ENCODE measurements around the gene SEC14L5.
"Not testable (repeated sequence)": the region's sequence is repeated elsewhere in the genome, so short reads cannot be mapped to it uniquely, and the experiment has no call there.

Gene SEC14L5

DNA sequence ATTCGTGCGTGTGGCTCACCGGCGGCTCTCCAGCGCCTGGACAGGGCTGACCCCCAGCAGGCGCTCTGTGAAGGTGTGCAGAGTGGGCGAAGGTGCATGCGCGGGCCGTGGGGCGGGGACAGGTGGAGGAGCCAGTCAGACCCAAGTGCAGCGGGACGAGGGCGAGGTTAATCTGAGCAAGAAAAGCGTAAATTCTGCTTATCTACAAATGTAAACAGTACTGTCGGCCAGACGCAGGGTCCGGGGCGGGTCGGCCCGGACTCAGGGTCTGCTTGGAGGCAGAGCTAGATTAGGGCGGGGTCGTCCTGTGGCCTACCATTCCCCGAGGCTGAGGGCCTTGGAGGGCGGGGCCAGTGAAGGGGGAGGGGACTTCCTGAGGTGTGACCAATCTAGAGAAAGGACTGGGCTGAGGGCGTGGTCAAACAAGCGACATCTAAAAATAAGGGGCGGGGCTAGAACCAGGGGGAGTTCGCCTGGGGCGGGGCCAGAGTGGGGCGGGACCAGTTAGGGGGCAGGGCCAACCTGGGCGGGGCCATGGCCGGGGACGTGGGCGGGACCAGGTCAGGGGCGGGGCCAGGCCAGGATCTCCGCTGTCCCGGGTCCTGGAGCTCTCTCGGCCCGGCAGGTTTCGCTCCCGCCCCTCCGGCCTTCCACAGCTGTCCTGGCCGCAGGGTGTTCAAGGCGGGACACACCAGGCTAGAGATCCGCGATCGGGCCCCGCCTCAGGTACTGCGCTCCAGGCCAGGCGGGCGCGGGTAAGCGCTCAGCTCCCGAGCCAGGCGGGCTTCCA is at the start of gene SEC14L5:
Gene SEC14L5 (plus strand): TSS at position 611 of the 790 bp plus-strand sequence. CDS start 994 bp downstream, outside the sequence.
- peak; percentile 97 to 98 for DNase-seq

DNA sequence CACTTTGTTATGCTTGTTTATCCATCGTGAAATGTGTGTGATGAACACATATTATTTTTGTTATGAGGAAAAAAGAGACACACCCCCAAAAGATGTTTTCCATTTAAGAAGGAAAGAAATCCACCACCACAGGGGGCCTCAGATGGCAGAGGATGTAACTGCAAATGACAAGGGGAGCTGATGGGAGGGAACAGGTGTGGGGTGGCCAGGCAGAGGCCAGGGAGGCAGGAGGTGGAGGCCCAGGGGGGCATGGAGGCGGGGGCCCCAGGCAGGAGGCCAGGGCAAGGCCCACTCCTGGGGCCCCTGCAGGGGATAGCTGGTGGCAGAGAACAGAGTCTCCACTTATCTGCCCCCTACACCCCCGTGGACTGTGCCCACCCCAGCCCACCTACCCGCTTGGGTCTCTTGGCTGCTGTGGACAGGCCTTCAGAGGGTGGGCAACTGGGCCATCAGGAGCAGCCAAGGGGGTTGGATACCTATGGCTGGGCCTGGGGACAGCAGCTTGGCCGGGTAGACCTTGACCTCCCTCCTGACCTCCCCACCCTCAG is 49.2 kb upstream of the SEC14L5 start:
- no peak for DNase-seq

DNA sequence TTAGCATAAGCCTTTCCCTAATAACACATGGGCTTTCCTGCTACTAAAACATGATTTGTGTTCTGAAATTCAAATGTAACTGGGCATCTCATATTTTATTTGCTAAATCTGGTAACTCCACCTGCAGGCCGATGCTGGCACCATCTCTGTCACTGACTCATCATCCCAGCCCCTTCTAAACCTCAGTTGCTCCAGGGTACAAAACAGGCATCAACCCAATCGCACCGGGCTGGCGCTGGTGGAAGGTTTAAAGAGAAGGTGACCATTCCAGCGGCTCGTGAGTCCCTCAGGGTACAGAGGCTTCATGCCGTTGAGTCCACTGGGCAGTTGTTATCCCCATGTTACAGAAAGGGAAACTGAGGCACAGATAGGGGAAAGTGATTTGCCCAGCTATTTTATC is 48.3 kb upstream of the SEC14L5 start:
- no peak for DNase-seq

DNA sequence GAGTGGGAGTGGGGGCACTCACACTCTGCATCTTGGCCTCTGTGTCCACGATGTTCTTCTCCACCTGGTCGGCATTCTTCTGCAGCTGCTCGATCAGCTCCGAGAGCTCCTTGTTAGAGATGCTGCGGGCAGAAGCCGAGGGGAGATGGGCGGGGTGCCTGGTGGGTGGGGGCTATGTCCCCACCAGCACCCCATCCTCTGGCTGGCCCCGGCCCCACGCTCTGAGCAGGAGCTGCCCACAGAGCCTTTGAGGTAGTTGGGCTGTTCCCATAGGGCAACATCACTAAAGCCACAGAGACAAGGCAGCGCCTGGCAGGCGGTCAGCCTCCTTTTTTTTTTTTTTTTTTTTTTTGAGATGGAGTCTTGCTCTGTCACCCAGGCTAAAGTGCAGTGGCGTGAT is 47.3 kb upstream of the SEC14L5 start:
- DNase-seq, result no peak

DNA sequence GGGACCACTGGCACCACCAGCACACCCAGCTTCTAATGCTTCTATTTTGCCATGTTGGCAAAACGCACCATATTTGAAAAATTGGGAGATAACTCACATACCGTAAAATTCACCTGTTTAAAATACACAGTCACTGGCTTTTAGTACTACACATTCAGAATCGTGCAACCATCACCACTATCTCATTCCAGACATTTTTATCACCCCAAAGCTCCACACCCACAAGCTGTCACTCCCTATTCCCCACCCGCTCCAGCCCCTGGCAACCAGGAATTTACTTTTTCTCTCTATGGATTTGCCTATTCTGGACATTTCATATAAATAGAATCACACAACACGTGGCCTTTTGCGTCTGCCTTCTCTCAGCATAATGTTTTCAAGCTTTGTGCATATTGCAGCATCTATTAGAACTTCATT is 46.2 kb upstream of the SEC14L5 start:
- no peak for DNase-seq

DNA sequence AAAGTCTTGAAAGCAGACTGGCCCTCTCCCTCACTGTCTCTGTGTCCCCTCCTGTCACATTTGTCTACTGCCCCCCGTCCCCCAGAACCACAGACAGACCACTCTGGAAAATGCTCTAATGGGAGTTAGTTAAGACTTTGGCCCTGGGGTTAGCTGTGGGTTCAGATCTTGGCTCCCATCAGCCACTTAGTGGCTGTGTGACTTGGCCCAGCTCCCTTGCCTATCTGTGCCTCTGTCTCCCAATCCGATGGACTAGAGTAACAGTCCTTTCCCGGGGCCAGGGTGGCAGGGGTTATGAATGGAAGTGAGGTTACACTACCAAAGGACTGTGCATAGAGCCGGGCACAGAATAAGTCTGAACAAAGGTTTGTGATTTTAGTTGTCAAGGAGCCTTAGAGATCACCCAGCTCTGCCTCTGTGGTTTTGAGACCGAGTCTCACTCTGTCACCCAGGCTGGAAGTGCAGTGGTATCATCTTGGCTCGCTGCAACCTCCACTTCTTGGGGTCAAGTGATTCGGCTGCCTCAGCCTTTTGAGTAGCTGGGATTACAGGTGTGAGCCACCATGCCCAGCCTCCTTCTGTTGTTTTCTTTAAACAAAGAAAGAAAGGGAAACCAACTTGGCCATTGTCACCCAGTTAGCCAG is 44.9 kb upstream of the SEC14L5 start:
- DNase-seq, result no peak

DNA sequence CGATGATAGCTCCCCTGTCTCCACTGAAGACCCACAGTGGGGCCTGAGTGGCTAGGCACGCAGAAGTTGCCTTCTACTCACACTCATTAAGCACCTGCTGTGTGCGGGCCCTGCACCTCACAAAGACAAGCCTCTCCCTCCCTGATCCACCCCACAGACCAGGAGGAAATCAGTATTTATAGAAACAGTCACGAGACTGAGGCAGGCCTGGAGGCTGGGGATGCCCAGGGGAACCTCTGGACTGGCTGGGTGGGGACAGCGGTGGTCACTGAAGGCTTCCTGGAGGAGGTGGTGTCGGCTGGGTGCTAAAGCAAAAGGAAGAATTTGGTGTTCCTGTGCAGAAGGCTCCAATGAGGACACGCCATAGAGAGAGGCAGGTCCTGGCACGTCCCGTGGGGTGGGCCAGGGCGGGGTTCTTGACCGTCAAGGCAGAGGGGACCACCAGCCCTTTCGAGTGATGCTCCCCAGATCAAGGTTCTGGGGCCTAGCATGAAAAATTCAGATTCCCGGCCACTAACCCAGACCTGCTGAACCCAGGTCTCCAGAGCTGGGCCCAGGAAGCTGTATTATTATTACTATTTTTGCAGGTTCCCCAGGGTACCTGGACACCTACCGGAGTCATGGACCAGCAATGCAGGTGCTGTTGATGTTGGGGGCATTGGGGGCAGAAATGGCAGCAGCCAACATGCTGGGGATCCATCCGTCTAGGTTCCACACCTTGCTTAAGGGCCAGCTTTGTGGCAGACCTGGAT is 44.2 kb upstream of the SEC14L5 start:
- DNase-seq, result no peak

DNA sequence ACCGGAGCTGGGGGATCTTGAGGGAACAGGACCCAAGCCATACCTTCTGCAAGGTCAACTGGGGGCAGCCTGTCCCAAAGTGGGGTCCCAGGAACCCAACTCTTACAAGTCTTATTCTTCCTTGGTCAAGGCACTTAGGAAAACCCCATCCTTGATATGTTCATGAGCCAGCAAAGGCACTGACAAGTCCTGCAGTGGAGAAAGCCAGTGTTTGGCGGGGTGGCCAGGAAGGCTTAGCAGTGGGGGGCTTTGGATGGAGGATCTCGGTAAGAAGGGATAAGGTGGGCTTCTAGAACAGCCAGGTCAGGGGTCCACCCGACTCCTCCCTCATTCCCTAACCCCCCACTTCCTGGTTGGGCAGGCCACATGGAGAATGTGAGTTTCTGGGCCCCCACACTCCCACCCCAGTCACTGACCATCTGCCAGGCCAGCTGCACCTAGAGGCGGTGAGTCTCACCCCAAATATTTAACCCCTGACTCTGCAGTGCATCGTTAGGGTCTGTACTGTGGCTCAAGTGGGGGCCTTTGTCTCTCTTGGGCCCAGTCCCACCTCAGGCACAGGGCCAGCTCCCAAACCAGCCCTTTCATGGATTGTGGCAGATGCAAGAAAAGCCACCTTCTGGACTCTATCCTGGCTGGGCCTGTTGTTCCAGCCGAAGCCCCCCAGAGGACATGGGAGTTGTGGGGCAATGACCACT is 43.5 kb upstream of the SEC14L5 start:
- no peak for DNase-seq

DNA sequence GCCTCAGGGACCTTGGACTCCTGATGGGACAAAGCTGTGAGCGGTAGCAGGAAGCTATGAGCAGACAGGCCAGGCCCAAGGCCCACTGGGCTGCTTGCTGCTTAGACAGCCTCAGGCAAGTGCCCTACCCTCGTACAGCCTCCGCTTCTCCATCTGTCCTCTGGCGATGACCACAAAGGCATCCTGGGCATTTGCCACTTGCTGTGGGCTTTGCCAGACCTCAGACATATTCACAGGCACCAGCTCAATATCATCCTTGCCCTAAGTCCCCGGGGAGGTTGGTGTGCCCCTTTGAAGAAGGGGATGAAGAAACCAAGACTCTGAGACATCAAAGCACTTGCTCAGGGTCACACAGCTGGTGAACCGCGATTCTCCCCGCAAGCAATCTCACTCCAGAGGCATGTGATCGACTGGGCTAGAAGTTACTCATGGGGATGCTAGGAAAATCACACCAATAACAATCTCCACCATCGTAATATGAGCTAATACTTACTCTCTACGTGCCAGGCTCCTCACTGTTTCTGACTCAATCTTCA is 42.8 kb upstream of the SEC14L5 start:
- no peak for DNase-seq

DNA sequence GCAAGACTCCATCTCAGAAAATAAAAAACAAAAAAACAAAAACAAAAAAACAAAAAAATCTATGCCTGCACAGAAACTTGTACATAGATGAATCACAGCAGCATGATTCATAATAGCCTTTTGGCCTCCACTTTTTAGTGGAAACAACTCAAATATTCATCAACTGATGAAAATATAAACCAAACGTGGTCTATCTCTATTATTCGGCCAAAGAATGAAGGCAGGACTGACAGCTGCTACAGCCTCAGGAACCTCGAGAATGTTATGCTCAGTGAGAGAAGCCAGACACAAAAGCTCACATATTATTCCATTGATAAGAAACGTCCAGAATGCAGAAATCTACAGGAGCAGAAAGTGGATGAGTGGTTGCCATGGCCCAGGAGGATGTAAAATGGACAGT is 41.0 kb upstream of the SEC14L5 start:
- DNase-seq, result no peak

DNA sequence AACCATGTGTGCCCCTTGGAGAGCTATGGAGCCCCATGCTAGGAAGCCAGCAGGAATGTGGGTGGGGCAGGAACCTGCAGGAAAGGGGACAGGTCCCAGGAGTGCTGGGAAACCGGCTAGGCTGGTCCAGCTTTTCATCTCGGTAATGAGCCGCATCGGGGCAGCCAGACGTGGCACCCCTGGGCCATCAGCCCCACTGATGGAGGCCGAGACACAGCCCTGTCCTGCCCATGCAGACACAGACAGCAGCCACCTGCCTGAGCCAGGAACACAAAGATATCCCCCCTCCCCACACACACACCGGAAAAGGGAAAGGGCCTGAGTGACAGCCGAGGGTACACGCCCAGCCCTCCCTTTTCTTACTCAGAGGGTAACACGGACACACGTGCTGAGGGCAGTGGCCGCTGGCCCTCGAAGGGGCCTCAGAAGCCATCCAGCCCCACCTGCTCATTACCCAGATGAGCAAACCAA is 39.3 kb upstream of the SEC14L5 start:
- DNase-seq, result no peak

DNA sequence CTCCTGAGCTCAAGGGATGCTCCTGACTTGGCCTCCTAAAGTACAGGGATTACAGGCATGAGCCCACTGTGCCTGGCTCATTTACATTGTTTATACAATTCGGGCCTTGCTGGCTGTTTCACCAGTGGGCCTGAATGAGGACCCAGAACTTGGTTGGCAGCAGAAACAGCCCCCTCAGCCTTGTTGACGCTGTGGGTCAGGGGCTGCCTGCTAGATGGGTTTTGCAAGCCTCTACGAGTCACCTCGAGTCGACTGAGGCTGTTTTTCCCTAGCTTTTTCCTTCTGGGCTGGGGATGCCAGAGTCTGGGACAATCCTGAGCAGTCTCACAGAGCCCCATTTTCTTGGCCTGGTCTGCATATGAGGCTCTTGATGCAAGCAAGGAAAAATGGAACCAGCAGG is 37.3 kb upstream of the SEC14L5 start:
- no peak for DNase-seq

DNA sequence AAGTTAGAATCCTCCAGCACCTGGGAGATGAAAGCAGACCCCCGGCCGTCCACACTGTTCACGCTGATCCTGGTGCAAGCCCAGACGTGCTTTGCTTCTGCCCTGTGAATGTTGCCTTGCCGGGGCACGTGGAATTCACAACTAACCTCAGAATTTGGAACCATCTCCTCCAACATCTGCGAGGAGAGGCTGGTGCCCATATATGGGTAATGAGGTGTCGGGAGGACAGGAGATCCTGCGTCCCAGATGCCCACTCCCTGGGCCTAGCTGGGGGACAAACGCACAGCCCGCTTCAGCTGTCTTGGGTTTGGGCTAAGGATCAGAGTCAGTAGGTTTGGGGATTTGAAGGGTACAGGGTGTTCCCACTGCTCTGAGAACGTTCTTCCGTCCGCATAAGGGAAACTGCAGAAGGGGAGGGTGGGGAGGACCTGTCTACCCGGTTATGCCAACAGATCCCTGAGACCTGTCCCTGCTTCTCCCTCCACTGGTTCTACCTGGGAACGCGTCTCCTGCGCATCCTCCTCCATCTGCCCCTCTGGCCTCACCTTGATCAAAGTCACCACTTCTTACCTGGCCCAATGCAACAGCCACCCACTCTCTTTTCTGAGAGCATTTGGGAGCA is 35.3 kb upstream of the SEC14L5 start:
- no peak for DNase-seq

DNA sequence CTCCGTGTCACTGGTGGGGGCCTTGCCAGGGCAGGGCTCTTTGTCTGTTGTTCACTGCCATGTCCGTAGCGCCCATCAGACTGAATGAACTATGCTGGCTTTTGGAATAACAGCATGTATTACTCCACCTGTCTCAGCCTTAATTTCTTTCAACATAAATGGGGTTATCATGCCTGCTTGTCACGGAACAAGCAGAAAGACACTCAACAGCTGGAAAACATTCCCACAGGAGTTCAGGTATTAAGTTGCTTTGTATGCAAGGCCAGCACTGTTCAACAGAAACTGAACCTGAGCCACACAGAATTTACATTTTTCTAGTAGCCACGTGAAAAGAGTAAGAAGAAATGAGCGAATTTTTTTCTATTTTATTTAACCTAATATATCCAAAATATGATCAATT is 34.3 kb upstream of the SEC14L5 start:
- no peak for DNase-seq

DNA sequence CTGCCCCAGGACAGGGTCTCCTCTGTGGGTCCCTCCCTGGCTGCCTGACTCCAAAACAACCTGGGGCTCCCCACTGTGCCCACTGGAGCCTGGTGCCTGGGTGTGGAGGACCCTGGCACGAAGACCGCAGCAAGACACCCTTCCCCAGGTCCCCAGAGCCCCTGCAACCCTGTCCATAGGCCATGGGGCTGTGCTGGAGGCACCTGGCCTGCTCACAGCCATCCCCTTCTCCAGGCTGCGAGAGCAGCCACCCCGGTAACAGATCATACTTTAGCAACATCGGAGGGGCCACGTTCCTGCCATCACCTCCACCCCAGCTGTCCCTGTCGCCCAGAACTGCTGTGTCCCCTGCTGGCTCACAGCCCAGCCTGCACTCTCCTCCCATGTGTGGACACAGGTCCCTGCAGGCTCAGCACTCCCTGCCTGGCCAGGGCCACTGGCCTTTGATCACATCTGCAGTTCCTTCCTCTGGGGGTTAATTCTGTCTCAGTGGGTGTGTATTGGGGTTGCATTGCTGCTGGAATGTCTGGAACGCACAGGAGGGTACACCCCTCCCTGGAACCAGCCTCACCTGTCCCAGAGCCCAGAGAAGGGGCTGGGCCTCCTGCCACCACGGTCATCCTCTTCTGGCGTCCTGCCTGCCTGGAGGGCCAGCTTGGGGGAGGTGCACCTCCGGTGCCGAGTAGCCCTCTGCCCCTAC is 33.4 kb upstream of the SEC14L5 start:
- no peak for DNase-seq

DNA sequence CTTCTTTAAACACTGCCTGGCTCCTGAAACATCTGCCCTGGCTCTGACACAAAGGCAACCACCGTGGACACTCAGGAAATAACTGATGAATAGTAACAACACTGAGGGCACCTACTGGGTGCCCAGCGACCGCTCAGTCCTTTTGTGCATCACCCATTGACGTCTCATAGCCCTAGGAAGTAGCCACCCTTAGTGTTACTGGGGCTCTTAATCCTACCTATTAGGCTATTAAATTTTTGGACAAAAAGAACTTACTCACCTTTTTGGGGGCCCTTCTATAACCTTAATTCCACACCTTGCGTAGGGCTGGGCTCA is 32.9 kb upstream of the SEC14L5 start:
- no peak for DNase-seq

DNA sequence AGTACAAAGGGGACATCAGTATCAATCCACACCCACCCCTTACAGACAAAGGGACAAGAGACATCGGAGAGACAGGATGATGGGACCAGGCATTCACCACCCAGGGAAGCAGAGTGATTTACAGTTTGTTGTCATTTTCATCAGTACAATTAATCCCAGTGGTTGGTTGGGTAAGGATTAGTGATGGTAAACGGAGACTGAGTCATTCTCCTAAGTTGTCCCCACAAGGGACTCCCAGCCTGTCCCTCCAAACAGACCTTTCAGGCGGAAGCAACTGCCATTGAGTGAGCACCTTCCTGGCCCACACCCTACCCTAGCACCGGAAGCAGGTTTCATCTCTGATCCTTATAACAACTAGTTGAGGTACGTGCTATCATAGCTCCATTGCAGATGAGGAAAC is 32.3 kb upstream of the SEC14L5 start:
- no peak for DNase-seq

DNA sequence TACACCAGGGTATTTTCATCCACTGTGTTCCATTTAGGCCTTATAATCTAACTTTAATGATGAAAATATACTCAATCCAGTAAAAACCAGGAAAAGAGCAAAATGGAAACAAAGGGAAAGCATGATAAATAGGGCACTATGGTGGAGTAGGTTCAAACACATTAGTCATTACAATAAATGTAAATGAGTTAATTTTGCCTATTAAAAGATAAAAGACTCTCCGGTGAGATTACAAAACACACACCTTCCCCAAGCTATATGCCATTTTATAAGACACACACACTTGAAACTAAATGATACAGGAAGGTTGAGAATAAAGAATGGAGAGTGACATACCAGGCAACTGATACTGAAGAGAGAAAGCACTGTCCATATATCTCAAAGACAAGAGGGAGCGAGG is 31.2 kb upstream of the SEC14L5 start:
- DNase-seq, result no peak

DNA sequence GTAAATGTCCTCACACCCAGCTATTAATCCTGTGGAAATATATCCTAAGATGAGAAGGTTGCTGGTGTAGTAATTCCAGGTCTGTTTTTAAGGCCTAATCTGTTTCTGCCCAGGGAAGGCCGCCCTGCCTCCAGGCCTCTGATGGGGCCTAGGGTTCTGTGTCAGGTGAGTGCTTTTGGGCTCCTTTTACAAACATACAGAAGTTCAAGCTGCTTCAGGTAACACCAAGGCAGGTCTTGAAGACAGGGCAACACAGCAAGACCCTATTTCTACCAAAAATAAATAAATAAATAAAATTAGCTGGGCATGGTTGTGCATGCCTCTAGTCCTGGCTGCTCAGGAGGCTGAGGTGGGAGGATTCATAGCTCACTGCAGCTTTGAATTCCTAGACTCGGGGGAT is 30.5 kb upstream of the SEC14L5 start:
- DNase-seq, result no peak

DNA sequence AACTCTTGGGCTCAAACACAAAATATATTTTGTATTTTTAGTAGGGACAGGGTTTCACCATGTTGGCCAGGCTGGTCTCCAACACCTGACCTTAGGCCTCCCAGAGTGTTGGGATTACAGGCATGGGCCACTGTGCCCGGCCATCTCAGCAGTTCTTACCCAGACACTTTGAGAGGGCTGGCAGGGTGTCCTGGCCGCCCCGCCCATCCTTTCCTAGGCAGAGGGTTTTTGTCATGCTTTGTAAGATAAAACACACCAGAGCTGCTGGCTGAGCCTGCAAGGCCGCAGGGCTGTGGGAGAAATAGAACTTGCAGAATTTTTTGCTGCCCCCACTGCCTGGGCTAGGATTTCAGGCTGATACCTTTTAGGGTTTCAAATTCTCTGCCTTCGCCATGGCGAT is 29.9 kb upstream of the SEC14L5 start:
- no peak for DNase-seq

DNA sequence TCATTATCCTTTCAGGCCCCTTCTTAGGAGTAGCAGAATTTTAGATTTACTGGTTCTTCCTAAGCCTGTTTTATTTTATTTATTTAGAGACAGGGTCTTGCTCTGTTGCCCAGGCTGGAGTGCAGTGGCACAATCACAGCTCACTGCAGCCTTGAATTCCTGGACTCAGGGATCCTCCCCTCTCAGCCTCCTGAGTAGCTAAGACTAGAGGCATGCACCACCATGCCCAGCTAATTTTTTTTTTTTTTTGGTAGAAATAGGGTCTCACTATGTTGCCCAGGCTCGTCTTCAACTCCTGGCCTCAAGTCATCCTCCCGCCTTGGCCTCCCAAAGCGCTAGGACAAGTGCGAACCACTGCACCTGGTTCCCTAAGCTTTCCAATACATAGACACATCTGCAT is 28.5 kb upstream of the SEC14L5 start:
- not testable (repeated sequence) for DNase-seq

DNA sequence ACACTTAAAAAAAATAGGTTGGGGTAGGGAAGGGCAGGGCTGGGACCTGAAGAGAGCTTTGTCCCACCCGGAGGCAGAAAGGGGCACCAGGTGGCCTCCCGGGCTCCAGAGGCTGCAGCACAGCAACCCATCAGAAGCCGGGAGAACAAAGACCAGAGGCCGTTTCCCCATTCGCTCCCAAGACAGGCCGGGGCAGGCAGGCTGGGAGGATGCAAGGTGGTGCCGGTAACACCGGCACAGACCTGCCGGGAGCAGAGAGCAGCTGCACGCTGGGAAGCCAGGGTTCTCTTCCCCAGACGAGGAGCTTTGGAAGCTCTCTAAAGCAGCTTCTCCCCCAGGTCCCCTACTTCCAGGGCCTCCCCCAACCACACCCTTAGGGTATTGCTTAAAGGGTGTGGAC is 26.7 kb upstream of the SEC14L5 start:
- DNase-seq, result no peak

All from NCI-H1930 (cell line).